Gastrocnemius medialis (tissue), 4 donors: ENCODE measurements around the gene NETO2.

Source experiments
- POLR2A ChIP-seq, 2 donors: fragments of 450-650 bp; IDR thresholded peaks; one replicate each; pipeline ENCODE4 v1.6.1; 2017; ENCODE audit warnings: antibody characterized with exemption in 2 of 2, mild to moderate bottlenecking in 2 of 2, moderate library complexity in 2 of 2
- TF ChIP-seq, protein P1 (sequence below), 5 experiments: fragments of 450-650 bp in 3 of 5; fragments of 200-600 bp in 2 of 5; sonication (generic) in 2 of 5; IDR thresholded peaks in 4 of 5; conservative IDR thresholded peaks in 1 of 5; 1 replicate in 4 of 5; 2 replicates in 1 of 5; pipeline ENCODE4 v1.5.1; 2016 to 2019; ENCODE audit warnings: antibody characterized with exemption in 5 of 5, mild to moderate bottlenecking in 3 of 5, moderate library complexity in 3 of 5

DNA sequence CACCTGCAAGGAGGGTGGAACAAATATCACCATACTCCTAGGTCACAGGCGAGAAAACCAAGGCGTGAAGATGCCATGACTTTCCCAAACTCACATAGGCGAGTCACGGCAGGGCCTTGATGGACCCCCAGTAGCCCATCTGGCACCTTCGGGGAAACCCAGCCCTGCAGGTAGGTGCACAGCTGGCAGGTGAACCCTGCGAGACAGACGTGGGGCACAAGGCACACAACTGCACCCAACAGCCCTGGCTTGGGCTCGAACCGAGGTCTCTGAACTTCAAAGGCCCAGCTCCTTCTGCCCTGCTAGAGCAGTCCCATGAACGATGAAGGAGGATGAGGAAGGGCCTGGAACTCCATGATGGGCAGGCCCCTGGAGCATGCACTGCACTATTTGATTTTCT is 92.7 kb downstream of the NETO2 start:
- TF ChIP-seq, protein P1, sequence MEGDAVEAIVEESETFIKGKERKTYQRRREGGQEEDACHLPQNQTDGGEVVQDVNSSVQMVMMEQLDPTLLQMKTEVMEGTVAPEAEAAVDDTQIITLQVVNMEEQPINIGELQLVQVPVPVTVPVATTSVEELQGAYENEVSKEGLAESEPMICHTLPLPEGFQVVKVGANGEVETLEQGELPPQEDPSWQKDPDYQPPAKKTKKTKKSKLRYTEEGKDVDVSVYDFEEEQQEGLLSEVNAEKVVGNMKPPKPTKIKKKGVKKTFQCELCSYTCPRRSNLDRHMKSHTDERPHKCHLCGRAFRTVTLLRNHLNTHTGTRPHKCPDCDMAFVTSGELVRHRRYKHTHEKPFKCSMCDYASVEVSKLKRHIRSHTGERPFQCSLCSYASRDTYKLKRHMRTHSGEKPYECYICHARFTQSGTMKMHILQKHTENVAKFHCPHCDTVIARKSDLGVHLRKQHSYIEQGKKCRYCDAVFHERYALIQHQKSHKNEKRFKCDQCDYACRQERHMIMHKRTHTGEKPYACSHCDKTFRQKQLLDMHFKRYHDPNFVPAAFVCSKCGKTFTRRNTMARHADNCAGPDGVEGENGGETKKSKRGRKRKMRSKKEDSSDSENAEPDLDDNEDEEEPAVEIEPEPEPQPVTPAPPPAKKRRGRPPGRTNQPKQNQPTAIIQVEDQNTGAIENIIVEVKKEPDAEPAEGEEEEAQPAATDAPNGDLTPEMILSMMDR (IDR thresholded peaks at IDR 0.05 in 4 of 5, conservative IDR thresholded peaks at IDR 0.05 in 1 of 5): no peak
- TF ChIP-seq POLR2A (IDR thresholded peaks at IDR 0.05): no peak
